OCI-LY3 (cell line): ENCODE measurements around the gene CLCN1.

Experiments
- CTCF ChIP-seq: fragments of 200-600, 300-600 bp; sonication (generic); IDR thresholded peaks from 2 replicates; pipeline ENCODE4 v1.5.1; 2014; ENCODE audit warnings: antibody characterized with exemption, low read length, low read depth
- EZH2phosphoT487 ChIP-seq: fragments of 200-600 bp; shearing (Covaris generic); IDR thresholded peaks from 2 replicates; pipeline ENCODE4 v1.6.1; 2018; ENCODE audit warnings: antibody characterized with exemption, mixed run types, low read depth

GRCh38 chr7:143284591-143285469 is 31.1 kb upstream of the CLCN1 start, which contains the start of gene TMEM139:
- no peak for TF ChIP-seq CTCF
- TF ChIP-seq EZH2phosphoT487, result no peak
